T47D (cell line): Measurements from ENCODE around the gene ABHD6.
"Not testable (repeated sequence)": the region's sequence is repeated elsewhere in the genome, so short reads cannot be mapped to it uniquely, and the experiment has no call there.

Source experiments
- DNase-seq, 2 experiments: peaks; one replicate each; pipeline versions ENCODE4 v3.0.0 to v3.0.0-alpha.2; 2011 to 2012; ENCODE audit warnings: low read depth in 1 of 2, low spot score in 1 of 2
- JUND ChIP-seq: IDR thresholded peaks from 2 replicates; pipeline ENCODE4 v1.6.1; 2012; ENCODE audit warnings: low read depth
- in situ Hi-C: cut with HindIII; loops from 2 replicates; pipeline ENCODE4 v1.10.0; 2016; ENCODE audit warnings: low sequenced_read_pairs, low pct_unique_long_range_greater_than_20kb

ABHD6 gene

GRCh38 chr3:58200121-58200709 is 37.4 kb upstream of the ABHD6 start:
- no peak for TF ChIP-seq JUND
- DNase-seq: no peak
- in situ Hi-C loops: no loop called here

DNA sequence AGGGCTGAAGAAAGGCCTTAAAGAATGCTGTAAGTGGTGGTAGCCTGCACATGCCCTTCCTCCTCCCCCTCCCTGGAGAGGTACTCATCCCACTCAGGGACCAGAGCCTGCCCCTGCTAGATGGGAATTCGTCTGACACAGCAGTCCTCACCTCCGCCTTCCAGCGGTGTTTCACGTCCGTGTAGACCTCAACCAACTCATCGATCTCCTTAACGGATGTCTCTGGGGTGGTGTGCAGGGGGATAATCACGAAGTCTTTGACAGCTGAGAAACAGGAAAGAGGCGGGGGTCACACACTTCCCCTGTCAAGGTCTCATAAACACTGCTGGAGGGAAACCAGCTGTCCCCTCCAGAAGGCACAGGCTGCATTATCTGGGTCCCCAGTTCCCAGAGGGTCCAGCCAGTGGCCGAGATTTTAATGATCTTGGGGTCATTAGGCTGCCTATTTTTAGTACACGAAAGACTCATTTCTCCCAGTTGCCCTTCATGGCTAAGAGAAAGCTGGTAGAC is 36.7 kb upstream of the ABHD6 start:
- no peak for TF ChIP-seq JUND
- in situ Hi-C loops: no loop called here
- DNase-seq: no peak

GRCh38 chr3:58201451-58201850 is 36.1 kb upstream of the ABHD6 start:
- DNase-seq, in situ Hi-C loops: not testable (repeated sequence)

- no peak for DNase-seq
- in situ Hi-C loops: no loop called here
- no peak for TF ChIP-seq JUND
Measured at GRCh38 chr3:58202917-58203360, 34.7 kb upstream of the ABHD6 start.

DNA sequence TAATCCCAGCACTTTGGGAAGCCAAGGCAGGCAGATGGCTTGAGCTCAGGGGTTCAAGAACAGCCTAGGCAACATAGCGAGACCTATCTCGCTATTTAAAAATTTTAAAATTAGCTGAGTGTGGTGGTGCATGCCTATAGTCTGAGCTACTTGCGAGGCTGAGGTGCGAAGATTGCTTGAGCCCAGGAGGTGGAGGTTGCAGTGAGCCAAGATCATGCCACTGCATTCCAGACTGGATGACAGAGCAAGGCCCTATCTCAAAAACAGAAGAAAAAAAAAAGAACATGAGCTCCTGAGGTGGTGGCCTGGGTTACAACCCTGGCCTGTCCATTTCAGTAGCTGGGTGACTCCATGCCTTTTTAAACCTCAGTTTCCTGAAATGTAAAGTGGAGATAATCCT is 34.1 kb upstream of the ABHD6 start:
- in situ Hi-C loops: no loop called here
- no peak for DNase-seq
- no peak for TF ChIP-seq JUND

GRCh38 chr3:58204720-58205119 is 32.9 kb upstream of the ABHD6 start:
- DNase-seq: no peak
- no peak for TF ChIP-seq JUND
- in situ Hi-C loops: no loop called here

- TF ChIP-seq JUND: no peak
- in situ Hi-C loops: no loop called here
- DNase-seq: no peak
Measured at GRCh38 chr3:58205981-58206380, 31.6 kb upstream of the ABHD6 start.

DNA sequence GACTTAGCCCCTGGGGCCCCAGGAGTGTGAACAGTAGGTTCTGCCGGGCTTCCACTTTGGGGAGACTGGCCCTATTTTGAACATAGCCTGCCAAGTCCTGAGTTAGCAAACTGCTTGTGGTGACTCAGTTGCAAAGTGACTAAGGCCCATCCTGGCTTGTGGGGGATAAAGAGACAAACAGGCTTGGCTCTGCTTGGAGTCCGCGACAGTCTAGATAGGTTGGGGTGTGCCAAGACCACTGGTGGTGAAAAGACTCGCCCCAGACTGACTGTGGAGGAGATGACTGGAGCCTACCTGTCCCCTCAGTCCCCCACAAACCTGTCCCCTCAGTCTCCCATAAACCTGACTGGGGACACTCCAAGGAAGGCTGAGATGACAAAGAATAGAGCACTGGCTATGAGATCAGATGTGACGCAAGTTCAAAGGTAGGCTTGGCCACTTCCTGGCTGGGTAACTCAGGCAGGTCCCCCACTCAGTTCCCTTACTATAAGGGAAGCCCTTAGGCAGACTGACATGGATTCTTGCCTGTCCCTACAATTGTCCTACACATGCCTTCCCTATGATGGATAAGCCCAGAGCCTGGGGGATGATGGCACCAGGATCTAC is 31.1 kb upstream of the ABHD6 start:
- no peak for TF ChIP-seq JUND
- in situ Hi-C loops: no loop called here
- DNase-seq: no peak

- TF ChIP-seq JUND: no peak
- no peak for DNase-seq
- in situ Hi-C loops: no loop called here
Measured at GRCh38 chr3:58207954-58208353, 29.6 kb upstream of the ABHD6 start.

DNA sequence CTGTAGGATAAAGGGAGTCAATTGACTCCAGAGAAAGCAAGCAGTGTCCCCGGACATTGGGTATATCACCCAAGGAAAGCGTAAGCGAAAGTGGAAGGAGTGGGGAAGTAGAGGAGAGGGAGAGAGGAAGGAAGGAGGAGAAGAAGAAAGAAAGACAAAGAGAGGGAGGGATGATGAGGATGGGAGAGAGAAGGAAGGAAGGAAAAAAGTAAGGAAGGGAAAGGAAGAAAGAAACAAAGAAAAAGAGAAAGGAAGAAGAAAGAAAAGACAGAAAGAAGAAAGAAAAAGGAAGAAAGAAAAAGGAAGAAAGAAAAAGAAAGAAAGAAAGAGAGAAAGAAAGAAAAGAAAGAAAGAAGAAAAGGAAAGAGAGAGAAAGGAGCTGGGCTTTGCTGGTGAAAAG is 27.7 kb upstream of the ABHD6 start:
- no peak for TF ChIP-seq JUND
- in situ Hi-C loops: no loop called here
- DNase-seq: no peak

GRCh38 chr3:58210761-58211460 is 26.7 kb upstream of the ABHD6 start, which contains the start of gene DNASE1L3:
Gene DNASE1L3 (minus strand): TSS chr3:58210972. CDS start chr3:58210906, 66 bp downstream.
- TF ChIP-seq JUND: no peak

DNA sequence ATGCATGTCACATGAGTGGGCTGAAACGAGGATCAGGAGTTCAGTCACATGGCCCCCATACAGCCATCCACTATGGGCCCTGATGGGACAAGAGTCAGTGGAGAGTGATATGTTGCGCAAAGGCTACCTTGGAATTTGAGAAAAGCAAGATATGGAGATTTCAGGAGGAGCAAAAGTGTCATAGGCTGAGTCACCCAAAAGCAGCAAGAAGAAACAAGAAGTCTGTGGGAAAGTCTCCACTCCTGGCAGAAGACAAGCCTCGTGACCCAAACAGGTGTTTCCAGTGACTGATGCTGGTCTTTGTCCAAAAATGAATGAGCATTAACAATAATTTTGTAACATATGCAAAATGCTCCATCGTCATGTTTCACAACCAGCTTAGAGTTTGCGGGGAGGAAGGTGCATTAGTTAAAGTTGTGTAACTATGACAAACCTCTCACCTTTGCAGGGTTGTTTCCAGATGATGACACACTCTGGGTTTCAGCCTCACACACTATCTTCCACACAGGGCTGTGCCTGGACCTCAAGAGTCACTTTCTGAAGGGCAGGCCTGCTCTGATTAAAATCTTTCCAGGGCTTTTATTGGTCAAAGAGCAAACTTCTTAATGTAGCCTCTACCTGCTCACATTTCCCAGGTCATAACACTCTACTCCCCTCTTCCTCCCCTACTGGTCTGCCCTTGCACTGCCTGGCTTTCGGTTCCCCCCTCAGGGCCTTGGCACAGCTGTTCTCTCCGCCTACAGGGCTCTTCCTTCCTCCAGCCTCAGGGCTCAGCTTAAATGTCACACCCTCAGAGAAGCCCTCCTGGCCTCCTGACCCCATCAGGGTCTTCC is 22.9 kb upstream of the ABHD6 start:
- peak in 1 of 2 experiments; percentile 3 for DNase-seq
- in situ Hi-C loops: no loop called here
- TF ChIP-seq JUND: no peak

More at GRCh38 chr3:58210761-58211460, 26.7 kb upstream of the ABHD6 start, which contains the start of gene DNASE1L3:
- in situ Hi-C loops: no loop called here
- no peak for DNase-seq
